ENCODE measurements around the gene PTPRN2.

- TF ChIP-seq CTCF (IDR thresholded peaks at IDR 0.05) (no peak), POLR2A (IDR thresholded peaks at IDR 0.05) (no peak)
These were observed 21.8 kb upstream of the PTPRN2 start for GRCh38 chr7:158609313-158609974.
